Stimulated activated CD4-positive, alpha-beta T cell treated with anti-CD3 and anti-CD28 coated beads, Interleukin-2, amount 100 ng/mL, for 48 hours (primary cell): ENCODE results near the gene SLC35F1.
A peak's percentile ranks its signal among the peaks of the same experiment; 100 is the strongest.
"Not testable (repeated sequence)": the region's sequence is repeated elsewhere in the genome, so short reads cannot be mapped to it uniquely, and the experiment has no call there.

ENCODE experiments used
- DNase-seq, 2 donors: peaks; one replicate each; pipeline ENCODE4 v3.0.0-alpha.2; 2020

SLC35F1 gene

DNA sequence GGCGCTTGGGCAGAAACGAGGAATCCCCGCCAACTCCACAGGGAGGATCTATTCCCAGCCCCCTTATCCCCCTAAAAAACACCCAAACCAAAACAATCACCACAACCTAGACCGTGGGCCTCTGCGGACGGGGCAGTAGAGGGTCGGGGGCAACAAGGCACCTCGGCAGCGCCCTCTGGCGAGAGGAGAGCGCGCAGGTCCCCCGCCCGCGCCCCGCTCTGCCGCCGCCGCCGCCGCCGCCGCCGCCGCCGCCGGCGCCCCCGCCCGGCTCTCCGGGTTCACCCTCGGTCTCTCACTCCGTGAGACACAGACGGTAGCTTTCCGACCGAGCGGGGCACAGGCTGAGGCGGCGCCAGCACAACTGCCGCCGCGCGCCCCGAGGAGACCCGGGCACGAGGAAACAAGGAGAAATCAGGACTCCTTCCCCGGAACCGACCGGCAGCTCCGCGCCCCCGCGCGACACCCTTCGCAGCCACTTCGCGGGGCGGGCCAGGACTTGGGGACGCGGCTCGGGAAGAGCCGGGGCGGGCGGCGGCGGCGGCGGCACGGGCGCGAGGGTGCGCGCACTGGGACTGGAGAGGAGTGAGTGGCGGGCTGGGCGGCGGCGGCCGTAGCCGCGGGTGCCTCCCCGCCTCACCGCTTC lies at the start of gene SLC35F1:
SLC35F1 (plus strand) TSS at position 307 of the 643 bp plus-strand sequence.
- DNase-seq = peak; percentile 16 to 49

GRCh38 chr6:117858601-117859000 lies 48.5 kb upstream of the SLC35F1 start:
- not testable (repeated sequence) for DNase-seq

- DNase-seq = no peak
Observed at GRCh38 chr6:117861545-117861944, 45.5 kb upstream of the SLC35F1 start.

DNA sequence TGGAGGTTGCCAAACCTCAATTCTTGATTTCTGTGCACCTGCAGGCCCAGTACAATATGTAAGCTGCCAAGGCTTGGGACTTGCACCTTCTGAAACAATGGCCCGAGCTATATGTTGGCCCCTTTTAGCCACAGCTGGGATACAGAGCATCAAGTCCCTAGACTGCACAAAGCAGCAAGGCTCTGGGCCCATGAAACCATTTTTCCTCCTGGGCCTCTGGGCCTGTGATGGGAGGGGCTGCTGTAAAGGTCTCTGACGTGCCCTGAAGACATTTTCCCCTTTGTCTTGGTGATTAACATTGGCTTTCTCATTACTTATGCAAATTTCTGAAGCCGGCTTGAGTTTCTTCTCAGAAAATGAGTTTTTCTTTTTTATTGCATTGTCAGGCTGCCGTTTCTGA lies 40.5 kb upstream of the SLC35F1 start:
- no peak for DNase-seq

DNA sequence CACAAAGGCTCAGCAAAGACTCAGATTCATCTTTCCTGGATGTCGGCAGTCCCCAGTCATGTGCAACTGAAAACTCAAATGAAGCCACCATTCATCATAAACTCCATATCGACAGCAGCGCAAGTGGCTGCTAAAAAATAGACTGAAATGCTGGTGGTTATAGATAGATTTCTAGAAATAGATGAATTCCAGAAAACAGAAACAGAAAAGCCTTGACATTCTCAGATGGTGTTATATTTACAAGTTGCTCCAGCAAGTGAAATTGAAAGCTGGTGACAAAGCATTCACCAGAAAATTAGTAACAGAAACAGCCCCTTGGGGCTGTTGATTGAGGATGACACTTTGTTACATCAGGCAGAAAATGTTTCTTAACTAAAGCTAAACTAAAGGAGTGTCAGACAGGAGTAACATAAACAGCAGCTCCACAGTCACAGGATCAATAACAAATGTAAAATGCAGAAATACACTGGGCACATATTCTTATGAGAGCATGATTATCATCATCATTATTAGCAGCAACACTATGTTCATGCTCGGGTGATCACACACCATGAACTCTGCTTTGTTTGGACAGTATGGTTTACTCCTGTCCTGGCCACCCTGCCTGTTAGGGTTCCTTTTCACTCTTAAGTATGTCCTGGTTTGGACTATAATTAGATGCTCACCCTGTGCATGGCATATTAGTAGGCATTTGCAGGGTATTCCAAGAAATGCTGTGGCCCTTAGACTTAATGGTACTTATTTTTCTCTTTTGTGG lies 36.4 kb upstream of the SLC35F1 start:
- no peak for DNase-seq

- no peak for DNase-seq
Observed at GRCh38 chr6:117880824-117881223, 26.2 kb upstream of the SLC35F1 start.

DNA sequence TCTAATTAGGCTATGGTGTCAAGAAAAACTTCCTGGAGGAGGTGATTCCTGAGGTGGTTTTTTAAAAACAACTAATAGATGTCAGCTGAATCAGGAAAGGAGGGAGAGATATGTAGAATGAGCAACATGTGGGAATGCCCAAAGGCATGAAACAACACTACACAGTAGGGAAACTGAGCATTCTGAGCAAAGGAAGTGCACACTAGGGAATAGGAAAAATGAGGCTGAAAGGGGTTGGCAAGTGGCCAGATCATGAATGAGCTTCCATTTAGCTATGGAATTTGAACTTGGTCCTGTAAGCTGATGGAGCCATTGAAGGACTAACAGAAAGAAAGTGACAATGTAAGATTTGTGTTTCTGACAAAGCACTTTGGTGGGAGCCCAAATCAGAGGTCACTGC lies 16.9 kb upstream of the SLC35F1 start:
- no peak for DNase-seq

DNA sequence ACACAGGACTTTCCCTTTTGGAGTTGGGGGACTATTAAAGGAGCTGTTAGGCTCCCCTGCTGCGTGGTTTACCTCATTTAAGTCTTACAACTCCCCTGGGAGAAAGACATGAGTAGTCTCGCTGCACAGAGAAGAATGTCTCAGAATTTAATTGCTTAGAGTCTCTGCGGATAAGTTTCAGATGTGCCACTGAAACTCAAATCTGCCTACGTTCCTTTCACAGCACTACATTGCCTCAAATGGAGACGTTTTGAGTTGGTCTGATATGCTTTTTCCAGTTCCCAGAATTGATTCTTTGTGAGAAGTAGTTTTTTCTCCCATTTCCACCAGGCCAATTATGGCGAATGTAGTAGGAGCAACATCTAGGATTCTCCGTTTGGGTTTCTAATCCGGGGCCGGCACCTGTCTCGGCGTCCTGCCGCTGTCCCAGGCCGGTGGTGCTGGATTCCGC lies 532 bp upstream of the SLC35F1 start:
- no peak for DNase-seq

DNA sequence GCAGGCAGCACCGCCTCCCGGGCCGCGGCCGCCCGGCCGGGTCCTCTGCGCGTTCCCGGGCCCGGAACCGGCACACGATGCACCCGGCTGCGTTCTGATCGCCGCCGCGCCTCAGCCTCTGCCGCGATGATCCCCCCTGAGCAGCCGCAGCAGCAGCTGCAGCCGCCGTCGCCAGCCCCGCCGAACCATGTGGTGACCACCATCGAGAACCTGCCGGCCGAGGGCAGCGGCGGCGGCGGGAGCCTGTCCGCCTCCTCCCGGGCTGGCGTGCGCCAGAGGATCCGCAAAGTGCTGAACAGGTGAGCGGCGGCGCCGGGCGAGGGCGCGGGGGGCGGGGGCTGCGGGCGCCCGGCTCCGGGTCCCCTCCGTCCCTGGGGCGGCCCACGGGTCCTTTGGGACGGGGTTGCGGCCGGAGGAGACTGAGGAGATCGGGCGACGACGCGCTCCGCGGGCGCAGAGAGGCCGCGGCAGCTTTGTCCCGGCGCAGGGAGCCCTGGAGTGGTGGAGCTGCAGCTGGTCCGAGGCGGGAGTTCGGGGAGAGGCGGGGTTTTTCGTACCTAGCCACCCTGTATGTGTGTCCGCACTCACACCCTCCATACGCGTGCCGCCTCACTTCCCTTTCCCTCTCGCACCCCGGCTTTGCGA lies 659 bp downstream of the SLC35F1 start:
- DNase-seq = no peak

- no peak for DNase-seq
Observed at GRCh38 chr6:117908246-117909068, 1.4 kb downstream of the SLC35F1 start.

- DNase-seq = no peak
Observed at GRCh38 chr6:117909638-117910037, 2.6 kb downstream of the SLC35F1 start.

DNA sequence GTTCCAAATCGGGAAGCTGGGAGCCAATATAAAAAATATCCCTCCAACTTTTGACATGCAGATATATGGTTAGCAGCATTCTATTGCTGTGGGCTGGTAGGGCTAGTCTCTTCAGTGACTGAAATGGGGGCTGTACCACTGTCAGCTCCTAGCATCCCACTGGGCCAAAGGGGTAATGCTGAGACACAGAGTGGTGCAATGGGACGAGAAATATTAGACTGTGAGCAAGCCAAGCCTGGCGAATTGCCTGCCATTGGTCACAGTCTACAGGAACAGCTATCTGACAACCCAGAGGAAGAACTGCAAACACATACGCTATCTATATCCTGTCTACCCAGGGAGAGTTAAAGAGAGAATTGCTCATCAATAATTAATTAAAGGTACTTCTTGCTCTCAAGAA lies 3.5 kb downstream of the SLC35F1 start:
- DNase-seq = no peak

GRCh38 chr6:117911150-117911549 lies 4.1 kb downstream of the SLC35F1 start:
- DNase-seq = no peak

DNA sequence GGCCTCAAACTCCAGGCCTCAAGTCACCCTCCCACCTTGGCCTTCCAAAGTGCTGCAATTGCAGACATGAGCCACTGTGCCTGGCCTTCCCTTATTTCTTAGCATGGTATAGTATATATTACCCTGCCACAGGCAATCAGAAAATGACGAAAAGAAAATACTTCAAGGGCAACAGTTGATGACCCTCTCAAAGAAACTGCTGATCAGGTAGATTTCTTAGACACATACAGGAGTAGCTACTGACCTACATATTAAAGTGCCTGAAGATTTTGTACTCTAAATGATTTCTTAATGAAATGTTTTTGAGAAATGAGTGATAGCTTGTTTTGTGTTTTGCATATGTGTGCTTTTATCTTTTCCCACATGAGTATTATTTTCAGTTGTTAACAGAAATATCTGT lies 4.6 kb downstream of the SLC35F1 start:
- DNase-seq = no peak

DNA sequence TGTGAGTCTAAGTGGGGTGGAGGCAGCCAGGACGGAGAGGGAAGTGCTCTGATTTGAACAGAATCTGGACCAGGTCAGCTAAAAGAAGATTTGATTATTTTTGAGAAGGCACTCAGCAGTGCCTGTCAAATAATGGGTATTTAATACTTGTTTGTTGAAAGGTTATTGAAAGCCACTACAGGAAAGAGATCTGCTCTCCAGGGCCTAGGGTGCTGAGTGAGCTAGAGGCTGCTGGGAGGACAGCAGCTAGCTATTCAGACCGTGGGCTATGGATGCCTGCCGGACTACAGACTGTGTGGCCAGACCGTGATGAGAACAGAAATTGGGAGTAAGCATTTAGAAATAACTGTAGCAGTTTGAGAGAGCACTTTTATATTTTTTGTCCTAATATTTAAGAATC lies 8.8 kb downstream of the SLC35F1 start:
- no peak for DNase-seq

GRCh38 chr6:117916483-117916882 lies 9.4 kb downstream of the SLC35F1 start:
- DNase-seq = no peak

- DNase-seq = no peak
Observed at GRCh38 chr6:117917176-117917575, 10.1 kb downstream of the SLC35F1 start.

DNA sequence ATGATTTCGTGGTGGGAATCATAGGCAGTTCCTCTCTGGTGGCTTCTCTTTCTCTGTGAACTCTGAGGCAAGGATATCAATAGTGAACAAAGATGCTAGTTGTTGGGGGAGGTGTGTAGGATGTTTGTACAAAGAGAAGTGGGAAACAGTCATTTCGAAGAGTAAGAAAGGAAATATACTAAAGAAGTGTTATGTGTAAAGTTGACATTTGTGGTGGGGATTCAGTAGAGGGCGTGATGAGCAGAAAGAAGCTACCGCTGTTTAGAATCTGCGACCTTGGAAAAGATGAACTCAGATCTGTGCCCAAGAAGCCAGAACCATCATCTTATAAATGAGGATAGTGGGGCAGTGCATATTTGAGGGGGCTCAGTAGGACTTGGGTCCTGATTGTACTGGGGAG lies 11.4 kb downstream of the SLC35F1 start:
- no peak for DNase-seq

DNA sequence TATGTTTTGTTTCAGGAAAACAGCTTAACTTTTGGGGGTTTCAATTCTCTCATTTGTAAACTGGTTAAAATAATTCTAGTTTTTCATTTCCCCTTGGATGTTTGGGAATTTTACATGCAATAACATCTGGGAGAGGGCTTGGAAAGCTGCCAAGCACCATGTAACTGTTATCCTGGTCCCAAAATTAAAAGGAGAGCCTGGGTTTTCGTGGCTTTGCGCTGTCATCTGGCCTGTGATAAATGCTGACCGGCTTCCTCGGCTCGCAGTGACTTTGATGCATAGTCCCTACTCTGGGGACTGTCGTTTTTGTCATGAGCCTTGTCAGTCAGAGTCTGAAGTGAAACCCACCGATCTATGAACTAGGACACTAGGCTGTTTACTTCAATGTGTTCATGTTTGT lies 12.2 kb downstream of the SLC35F1 start:
- DNase-seq = no peak

- DNase-seq = no peak
Observed at GRCh38 chr6:117919775-117920729, 13.0 kb downstream of the SLC35F1 start.

DNA sequence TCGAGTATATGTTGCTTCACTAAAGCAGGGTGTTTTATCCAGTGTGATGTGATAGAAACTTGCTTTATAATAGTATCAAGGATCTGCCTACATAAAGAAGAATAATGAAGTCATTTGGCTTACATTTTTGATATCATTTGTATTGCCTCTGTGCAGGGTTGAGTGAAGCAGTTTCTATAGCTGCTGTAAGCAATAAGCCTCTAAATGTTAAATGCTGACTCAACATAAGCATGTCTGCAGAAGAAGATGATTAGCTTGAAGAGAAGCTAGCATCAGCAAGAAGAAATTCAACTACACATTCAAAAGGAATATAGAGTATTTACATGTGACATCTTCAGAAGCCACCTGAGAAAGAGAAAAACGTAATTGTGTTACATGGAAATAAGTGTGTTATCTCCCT lies 17.6 kb downstream of the SLC35F1 start:
- no peak for DNase-seq

DNA sequence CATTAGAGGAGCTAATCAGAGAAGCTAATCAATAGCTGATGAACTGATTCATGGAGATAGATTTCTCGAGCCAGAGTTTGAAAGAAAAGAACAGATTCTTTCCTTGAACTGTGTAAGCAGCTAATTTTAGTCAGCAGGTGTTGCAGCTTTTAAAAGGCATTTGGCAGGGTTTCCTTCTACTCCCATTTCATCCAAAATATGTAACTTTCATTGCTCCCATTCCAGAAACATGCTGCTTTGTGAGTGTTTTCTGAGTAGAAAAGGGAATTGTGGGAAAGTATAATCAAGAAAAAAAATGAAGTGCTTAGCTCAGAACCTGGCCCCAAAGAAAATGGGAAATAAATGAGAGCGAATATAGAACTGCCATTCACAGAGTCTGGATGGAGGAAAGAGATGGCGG lies 20.8 kb downstream of the SLC35F1 start:
- no peak for DNase-seq
